H1 (cell line): Measurements from ENCODE around the gene NCAPD2. TPM values are rescaled to one million over a fixed set of nuclear protein-coding genes. Genes with fewer than 3 reads are reported as not detected.

Experiments
- ATF2 ChIP-seq: IDR thresholded peaks from 2 replicates; pipeline ENCODE4 v1.6.1; 2012; ENCODE audit warnings: low read length, inconsistent platforms
- BCL11A ChIP-seq, 2 experiments: IDR thresholded peaks; one replicate each; pipeline ENCODE4 v1.6.1; 2011; ENCODE audit warnings: low read depth in 2 of 2, low read length in 2 of 2, mild to moderate bottlenecking in 2 of 2
- CBX8 ChIP-seq: fragments of 300-800, 300-1000 bp; sonication (generic); IDR thresholded peaks from 2 replicates; pipeline ENCODE4 v1.7.1; 2016; ENCODE audit warnings: low read depth, low read length, borderline replicate concordance
- CEBPB ChIP-seq: IDR thresholded peaks from 2 replicates; pipeline ENCODE4 v1.6.1; 2012; ENCODE audit warnings: low read depth, low read length
- CHD2 ChIP-seq: IDR thresholded peaks from 2 replicates; pipeline ENCODE4 v1.6.1; 2012; ENCODE audit warnings: low read length, improper control_type of control experiment
- CREB1 ChIP-seq: IDR thresholded peaks from 2 replicates; pipeline ENCODE4 v1.6.1; 2012; ENCODE audit warnings: inconsistent platforms
- E2F6 ChIP-seq: IDR thresholded peaks from 2 replicates; pipeline ENCODE4 v1.6.1; 2012; ENCODE audit warnings: inconsistent platforms
- EP300 ChIP-seq, 2 experiments: IDR thresholded peaks; 1 replicate in 1 of 2; 2 replicates in 1 of 2; pipeline ENCODE4 v1.6.1; 2011 to 2012; ENCODE audit warnings: low read depth in 2 of 2, low read length in 2 of 2, mild to moderate bottlenecking in 2 of 2, borderline replicate concordance in 1 of 2, inconsistent platforms in 1 of 2, moderate library complexity in 1 of 2
- JUN ChIP-seq: IDR thresholded peaks from 2 replicates; pipeline ENCODE4 v1.6.1; 2011; ENCODE audit warnings: low read depth, mild to moderate bottlenecking, improper control_type of control experiment, low read length
- JUND ChIP-seq: IDR thresholded peaks from 2 replicates; pipeline ENCODE4 v1.6.1; 2011; ENCODE audit warnings: mild to moderate bottlenecking, improper control_type of control experiment, low read length
- KDM1A ChIP-seq: fragments of 200-600, 300-600 bp; sonication (generic); IDR thresholded peaks from 2 replicates; pipeline ENCODE4 v1.7.1; 2016; ENCODE audit warnings: mild to moderate bottlenecking, low read length, borderline replicate concordance
- NRF1 ChIP-seq: IDR thresholded peaks from 2 replicates; pipeline ENCODE4 v1.6.1; 2011; ENCODE audit warnings: mild to moderate bottlenecking, low read depth, low read length, improper control_type of control experiment
- POLR2A ChIP-seq, 2 experiments: IDR thresholded peaks; 1 replicate in 1 of 2; 2 replicates in 1 of 2; pipeline ENCODE4 v1.6.1; 2011; ENCODE audit warnings: low read depth in 2 of 2, low read length in 2 of 2, mild to moderate bottlenecking in 2 of 2; ENCODE audit errors: control extremely low read depth in 1 of 2
- POLR2AphosphoS5 ChIP-seq: IDR thresholded peaks from 2 replicates; pipeline ENCODE4 v1.6.1; 2011; ENCODE audit warnings: low read depth, low read length
- RAD21 ChIP-seq, 2 experiments: IDR thresholded peaks in 1 of 2; conservative IDR thresholded peaks in 1 of 2; 2 replicates each; pipeline ENCODE4 v1.6.1; 2011; ENCODE audit warnings: low read depth in 2 of 2, low read length in 2 of 2, improper control_type of control experiment in 1 of 2, inconsistent platforms in 1 of 2, mild to moderate bottlenecking in 1 of 2, moderate library complexity in 1 of 2
- RFX5 ChIP-seq: IDR thresholded peaks from 2 replicates; pipeline ENCODE4 v1.6.1; 2011; ENCODE audit warnings: low read depth, low read length, improper control_type of control experiment, borderline replicate concordance
- SIN3A ChIP-seq, 2 experiments: IDR thresholded peaks in 1 of 2; conservative IDR thresholded peaks in 1 of 2; 2 replicates each; pipeline ENCODE4 v1.6.1; 2011 to 2012; ENCODE audit warnings: low read length in 2 of 2, improper control_type of control experiment in 1 of 2, low read depth in 1 of 2, mild to moderate bottlenecking in 1 of 2
- SIRT6 ChIP-seq: IDR thresholded peaks from one replicate; pipeline ENCODE4 v1.7.1; 2012; ENCODE audit warnings: low read length, inconsistent platforms
- SP4 ChIP-seq: IDR thresholded peaks from 2 replicates; pipeline ENCODE4 v1.6.1; 2012; ENCODE audit warnings: low read length, inconsistent platforms
- TBP ChIP-seq: IDR thresholded peaks from 2 replicates; pipeline ENCODE4 v1.6.1; 2011; ENCODE audit warnings: low read depth, low read length, improper control_type of control experiment
- TCF12 ChIP-seq: IDR thresholded peaks from 2 replicates; pipeline ENCODE4 v1.6.1; 2011; ENCODE audit warnings: low read depth, mild to moderate bottlenecking, low read length
- TEAD4 ChIP-seq: IDR thresholded peaks from 2 replicates; pipeline ENCODE4 v1.6.1; 2012; ENCODE audit warnings: low read depth, low read length, inconsistent platforms, mixed read lengths
- polyA plus RNA-seq, 7 experiments: library from polyadenylated mRNA; depleted of rRNA in 3 of 7; stranded (reverse) in 5 of 7; unstranded in 2 of 7; fragments of >200 nt in 5 of 7; fragments of 200-250 nt in 2 of 7; gene quantifications; 1 replicate in 5 of 7; 2 replicates in 1 of 7; 4 replicates in 1 of 7; pipeline versions ENCODE4 v1.2.1 to v1.2.3, GENCODE V29; 2011 to 2013; ENCODE audit warnings: missing spikeins in 2 of 7, mixed read lengths in 2 of 7
- total RNA-seq: library from RNA; stranded (reverse); fragmentation: NEBNext Ultra II Directional; extraction: Animal tissue kit (Norgen Biotek cat#: 25700); gene quantifications from 2 replicates; pipeline ENCODE4 v1.2.1, GENCODE V29; 2021

Gene NCAPD2
- total and polyA plus RNA-seq, 2 of the 8 experiments (the other 6 are each of a cell fraction or from before 2014, with no cell fraction given): 55.8 to 132 TPM

GRCh38 chr12:6538420-6539313, 44.8 kb downstream of the NCAPD2 start (continued):
- TF ChIP-seq E2F6 (0 out of 2 replicates have a peak, but pooled peaks have one; percentile 3), TEAD4 (no peak), ATF2 (peak; percentile 84), RFX5 (no peak), CBX8 (no peak), CREB1 (0 out of 2 replicates have a peak, but pooled peaks have one; percentile 5), TBP (peak; percentile 6; the same call in 1 of the 2 replicates), JUND (no peak), SIRT6 (peak; percentile 29), CEBPB (no peak), JUN (no peak), KDM1A (no peak), CHD2 (peak; percentile 36; the same call in 1 of the 2 replicates), TCF12 (no peak), SIN3A (conservative IDR thresholded peaks at IDR 0.05 in 1 of 2, IDR thresholded peaks at IDR 0.05 in 1 of 2; ENCODE audit: low read depth in 1 of 2, low read length in 2 of 2) (peak; percentile 25 to 44; a peak in 2 of 4 replicates), SP4 (peak; percentile 73; the same call in 1 of the 2 replicates), POLR2A (IDR thresholded peaks at IDR 0.05; ENCODE audit: control extremely low read depth in 1 of 2, low read depth in 2 of 2, low read length in 2 of 2) (peak in 1 of 2 experiments; percentile 78; a peak in 2 of 3 replicates), NRF1 (no peak), RAD21 (IDR thresholded peaks at IDR 0.05 in 1 of 2, conservative IDR thresholded peaks at IDR 0.05 in 1 of 2; ENCODE audit: low read depth in 2 of 2, low read length in 2 of 2) (no peak), EP300 (IDR thresholded peaks at IDR 0.05; ENCODE audit: borderline replicate concordance in 1 of 2, low read depth in 2 of 2, low read length in 2 of 2) (no peak), BCL11A (IDR thresholded peaks at IDR 0.05; ENCODE audit: low read depth in 2 of 2, low read length in 2 of 2) (no peak), POLR2AphosphoS5 (peak; percentile 96)
